NCI-H2171 treated with DMSO at 0.1 percent for 48 hours (cell line): ENCODE measurements around the gene RASL10B.
A peak's percentile ranks its signal among the peaks of the same experiment; 100 is the strongest.
"Not testable (repeated sequence)": the region's sequence is repeated elsewhere in the genome, so short reads cannot be mapped to it uniquely, and the experiment has no call there.

Experiments used
- DNase-seq: peaks from one replicate; lab custom pipeline; 2025; lab: John Stamatoyannopoulos, UW

The RASL10B gene, protein sequence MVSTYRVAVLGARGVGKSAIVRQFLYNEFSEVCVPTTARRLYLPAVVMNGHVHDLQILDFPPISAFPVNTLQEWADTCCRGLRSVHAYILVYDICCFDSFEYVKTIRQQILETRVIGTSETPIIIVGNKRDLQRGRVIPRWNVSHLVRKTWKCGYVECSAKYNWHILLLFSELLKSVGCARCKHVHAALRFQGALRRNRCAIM

DNA sequence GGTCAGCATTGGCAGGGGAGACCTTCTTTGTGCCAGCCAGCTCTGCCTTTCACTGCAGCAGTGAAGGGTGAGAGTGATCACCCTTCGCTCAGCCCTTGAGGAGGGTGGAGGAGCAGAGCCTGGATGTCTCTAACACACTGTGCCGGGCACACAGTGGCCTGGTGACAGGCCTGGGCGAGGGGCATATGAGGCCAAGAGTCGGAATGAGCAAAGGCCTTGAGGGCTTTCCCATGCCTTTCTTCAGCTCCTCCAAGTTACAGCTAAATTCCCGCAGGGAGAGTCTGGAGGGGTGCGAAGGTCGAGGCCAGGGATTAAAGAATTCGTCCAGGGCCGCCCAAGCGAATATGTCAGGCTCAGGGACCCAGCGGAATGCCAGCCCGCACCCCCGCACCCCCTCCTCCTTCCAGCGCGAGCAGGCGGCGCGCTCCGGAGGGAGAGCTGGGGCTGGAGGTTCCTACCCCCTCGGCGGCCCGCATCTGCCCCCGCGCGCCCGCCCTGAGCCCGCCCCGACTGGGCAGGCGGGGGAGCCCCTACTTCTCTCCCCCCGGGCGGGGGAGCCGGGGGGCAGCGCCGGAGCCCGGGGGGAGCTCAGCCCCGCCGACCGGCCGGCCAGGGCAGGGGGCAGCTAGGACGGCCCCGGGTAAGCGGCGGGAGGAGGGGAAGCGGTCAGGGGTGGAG lies at the start of gene RASL10B:
RASL10B (plus strand) TSS at position 401 of the 678 bp plus-strand sequence. CDS start 3,546 bp downstream, outside the sequence.
- DNase-seq: peak; percentile 46

DNA sequence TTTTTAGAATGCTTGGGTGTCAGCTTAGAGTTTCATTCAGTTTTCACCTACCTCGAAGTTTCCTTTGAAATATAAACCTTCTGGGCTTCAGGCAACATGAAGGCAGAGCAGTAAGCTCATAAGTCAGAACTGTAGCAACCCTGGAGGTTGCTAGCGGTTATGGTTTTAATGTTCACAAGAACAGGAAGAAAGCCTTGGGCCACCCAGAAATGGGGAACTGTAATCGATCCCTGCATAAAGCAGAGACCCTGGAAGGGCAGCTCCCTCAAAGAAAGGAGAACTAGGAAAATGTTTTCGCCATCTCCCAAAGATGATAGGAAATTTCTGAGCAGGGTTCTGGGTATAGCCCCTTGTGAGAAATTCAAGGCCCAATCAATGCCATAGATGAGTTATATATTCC lies 47.8 kb upstream of the RASL10B start:
- no peak for DNase-seq

DNA sequence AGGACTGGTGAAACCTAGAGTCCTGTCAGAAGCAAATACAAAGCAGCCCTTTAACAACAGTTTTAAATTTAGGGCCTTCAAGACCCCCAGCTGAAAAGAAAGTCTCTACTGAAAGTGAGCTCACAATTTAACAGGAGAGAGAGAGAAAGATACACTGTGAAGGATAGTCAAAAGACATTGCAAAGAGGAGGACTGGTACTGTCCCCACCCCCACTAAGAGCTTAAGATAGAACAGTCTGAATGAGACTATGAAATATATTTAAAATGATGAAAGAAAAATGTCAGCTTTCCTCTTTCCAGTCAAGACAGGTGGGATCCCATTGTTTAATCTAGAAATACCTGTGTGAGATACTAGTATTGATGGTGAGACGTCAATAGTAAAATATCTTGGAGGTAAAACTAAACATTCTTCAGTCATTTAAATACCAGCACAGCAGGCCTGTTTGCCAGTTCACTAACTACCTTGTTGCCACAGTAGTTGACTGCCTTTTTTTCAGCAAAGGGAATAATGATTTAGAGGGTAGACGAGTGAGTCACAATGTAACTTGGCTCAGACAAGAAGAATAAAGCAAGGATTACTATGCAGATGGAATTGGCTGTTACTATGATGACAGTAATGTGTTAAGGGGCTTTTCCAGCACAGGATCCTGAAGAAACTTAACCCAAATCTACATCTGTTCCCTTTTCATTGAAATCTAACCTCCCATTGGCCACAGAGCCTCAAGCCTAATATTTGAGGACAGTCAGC lies 47.2 kb upstream of the RASL10B start:
- DNase-seq: no peak

DNA sequence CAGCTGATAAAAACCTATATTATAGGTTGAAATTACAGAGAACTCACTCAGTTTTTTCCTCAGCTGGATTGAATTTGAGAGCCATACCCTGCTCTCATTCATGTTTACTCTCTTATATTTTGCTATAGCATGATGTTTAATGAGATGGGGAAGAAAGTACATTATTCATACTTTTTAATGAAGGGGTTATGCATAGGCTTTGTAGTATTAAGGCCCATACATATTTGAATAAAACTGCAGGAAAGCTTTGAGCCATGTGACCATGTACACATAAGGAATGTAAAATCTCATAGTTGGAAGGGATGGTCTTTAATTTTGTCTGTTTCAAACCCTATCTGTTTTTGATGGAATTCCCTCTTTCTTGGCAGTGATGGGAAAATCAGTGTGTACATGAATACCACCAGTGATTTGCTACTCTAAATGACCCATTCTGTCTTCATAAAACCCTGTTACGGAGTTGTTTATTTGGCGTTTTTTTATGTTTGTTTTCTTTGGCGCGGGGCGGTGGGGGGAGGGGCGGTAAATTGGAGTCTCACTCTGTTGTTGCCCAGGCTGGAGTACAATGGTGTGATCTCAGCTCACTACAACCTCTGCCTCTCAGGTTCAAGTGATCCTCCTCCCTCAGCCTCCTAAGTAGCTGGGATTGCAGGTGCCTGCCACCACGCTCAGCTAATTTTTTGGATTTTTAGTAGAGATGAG lies 38.8 kb upstream of the RASL10B start:
- no peak for DNase-seq

DNA sequence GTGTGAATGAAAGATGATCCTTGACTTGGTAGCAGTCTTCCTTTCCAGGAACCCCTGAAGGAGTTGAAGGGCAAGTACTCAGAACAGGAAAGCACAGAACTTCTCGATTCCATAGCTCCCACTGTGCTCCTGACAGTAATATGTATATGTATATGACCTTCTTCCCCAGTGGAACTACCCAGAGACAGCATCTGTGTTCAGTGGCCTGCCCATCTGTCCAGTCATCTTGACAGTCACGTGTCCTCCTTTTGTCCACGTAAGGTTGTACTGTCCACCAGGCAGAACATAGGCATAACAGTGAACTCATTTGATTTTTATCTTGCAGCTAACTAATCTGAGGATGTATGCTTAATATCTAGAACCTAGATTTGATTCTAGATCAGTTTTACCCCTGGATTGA lies 37.8 kb upstream of the RASL10B start:
- no peak for DNase-seq

DNA sequence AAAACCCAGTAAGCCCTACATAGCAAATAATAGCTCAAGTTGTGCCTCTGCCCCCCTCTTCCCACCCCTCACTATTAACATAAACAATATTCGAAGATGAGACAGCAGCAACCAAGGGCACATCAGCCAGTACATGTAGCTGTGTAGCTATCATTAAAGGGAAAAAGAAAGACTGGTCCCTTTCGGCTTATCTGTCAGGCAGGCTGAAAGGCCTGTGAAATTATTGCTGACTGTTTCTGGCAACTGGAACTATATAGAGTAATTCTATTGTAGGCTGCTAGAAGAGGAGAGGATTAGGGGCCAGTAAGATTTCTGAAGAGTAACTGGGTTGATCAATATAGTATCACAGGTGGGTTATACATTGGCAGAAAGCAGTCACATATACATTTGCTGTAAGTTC lies 36.5 kb upstream of the RASL10B start:
- no peak for DNase-seq

DNA sequence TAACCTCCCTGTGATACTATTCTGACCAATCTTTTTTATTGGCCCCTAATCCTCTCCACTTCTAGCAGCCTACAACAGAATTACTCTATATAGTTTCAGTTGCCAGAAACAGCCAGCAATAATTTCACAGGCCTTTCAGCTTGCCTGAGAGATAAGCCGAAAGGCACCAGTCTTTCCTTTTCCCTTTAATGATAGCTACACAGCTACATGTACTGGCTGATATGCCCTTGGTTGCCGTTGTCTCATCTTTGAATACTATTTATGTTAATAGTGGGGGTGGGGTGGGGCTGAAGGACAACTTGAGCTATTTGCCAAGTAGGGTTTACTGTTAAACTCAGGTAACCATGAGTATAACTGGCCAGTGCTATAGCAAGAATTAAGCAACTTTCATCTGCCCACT lies 35.8 kb upstream of the RASL10B start:
- no peak for DNase-seq

DNA sequence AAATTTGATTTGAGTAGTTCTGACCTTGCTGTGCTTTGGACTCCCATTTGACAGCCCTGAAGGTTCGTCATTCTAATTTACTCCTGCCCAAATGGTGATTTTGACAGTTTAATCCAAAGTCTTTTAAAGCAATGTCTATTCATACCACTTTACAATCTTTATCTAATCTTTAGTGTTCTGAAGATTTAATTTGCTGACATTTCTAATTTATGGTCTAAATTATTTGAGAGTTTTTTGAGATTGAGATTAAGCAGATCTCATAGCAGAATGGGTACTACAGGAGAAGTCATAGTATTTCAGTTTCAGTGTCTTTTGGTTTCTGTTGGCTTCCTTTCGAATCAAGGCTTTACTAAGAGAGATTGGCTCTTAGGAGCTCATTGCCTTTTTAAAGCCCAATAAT lies 32.6 kb upstream of the RASL10B start:
- DNase-seq: no peak

DNA sequence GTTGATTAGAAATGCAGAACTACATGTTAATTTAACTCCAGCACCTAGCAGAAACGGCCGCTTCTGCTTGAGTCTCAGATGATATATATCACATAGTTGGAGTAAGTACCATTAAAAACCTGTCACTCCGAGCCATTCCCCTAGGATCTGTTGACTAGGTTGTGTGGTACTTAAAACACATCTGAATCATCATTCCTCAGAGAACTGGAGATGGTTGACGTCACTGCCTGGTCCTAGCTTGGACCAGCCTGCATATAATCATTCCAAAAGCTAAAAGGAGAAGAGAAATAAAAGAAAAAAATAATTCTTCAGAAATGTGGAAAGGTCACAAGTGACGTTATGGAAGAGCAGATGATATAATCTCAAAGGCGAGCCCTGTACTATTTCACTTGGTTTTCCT lies 31.3 kb upstream of the RASL10B start:
- no peak for DNase-seq

DNA sequence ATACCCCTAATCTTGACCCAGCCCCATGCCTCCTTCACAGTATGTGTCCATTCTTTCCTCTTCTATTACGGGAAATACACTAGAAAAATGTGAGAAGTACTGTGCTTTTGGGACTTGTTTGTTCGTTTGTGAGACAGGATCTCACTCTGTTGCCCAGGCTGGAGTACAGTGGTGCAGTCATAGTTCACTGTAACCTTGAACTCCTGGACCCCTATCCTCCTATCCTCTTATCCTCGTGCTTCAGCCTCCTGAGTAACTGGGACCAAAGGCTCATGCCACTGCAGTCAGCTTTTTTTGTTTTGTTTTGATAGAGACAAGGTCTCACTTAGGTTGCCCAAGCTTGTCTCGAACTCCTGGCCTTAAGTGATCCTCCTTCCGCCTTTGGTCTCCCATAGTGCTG lies 29.9 kb upstream of the RASL10B start:
- DNase-seq: no peak

DNA sequence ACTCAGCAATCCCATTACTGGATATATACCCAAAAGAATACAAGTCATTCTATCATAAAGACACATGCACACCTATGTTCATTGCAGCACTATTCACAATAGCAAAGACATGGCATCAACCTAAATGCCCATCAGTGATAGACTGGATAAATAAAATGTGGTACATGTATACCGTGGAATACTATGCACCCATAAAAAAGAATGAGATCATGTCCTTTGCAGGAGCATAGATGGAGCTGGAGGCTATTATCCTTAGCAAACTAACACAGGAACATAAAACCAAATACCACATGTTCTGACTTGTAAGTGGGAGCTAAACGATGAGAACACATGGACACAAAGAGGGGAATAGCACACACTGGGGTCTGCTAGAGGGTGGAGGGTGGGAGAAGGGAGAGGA lies 28.1 kb upstream of the RASL10B start:
- DNase-seq: not testable (repeated sequence)

DNA sequence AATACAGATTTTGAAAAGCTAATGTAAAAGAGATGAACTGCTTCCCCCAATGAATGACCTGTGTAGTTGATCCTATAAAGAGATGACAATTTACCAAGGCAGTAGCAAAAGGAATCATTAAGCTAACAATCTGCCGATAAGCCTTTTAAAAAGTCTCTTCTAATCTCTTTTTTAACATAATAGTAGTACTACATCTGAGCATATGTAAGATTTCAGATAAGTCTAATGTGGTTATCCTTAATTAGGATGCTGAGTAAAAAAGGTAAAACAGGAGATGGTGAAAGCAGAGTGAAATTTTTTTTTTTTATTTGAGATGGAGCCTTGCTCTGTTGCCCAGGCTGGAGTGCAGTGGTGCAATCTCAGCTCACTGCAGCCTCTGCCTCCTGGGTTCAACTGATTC lies 26.2 kb upstream of the RASL10B start:
- DNase-seq: no peak

DNA sequence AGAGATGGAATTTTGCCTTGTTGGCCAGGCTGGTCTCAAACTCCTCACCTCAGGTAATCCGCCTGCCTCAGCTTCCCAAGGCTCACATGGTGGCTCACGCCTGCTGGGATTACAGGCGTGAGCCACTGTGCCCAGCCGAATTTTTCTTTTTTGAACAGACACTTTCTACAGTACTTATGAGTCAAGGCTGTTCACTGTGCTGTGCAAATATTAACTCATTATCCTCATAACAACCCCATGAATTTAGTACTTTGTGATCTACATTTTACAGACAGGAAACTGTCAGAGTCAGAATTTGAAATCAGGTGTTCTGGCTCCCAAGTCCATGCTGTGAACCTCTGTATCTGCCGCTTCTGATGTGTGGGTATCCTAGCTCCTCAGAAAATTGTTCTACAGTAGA lies 25.7 kb upstream of the RASL10B start:
- DNase-seq: no peak

DNA sequence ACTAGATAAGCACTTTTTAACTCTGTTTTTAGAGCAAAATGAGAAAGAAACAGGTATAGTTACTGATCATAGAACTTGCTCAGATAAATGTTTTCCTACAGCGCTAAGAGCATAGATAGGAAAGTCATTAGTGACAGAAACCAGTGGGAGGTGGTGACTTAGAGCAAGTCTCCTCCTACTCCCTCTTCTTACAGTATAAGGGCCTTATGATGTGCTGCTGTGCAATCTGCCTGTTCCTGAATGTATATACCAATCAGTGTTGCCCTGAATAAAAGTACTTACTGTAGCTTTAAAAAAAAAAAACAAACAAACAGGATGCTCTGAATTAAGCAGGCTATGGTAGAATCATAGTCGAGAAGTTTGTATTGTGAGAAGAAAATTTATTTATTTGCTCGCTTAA lies 23.3 kb upstream of the RASL10B start:
- peak; percentile 61 for DNase-seq

DNA sequence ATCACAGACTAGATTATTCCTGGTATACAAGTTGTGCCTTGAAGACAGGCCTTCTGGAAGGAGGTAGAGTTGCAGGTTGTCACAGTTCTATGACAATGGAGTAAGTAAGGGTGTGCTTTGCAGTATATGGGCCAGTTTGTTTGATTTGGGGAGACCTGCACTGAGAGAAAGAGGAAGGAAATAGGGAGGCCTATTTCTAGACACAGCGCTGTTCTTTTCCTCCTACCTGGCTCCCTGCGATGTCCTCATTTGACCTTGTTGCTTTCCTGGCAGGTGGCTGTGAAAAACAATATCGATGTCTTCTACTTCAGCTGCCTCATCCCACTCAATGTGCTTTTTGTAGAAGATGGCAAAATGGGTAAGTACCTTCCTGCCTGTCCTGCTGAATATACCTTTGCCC lies 22.5 kb upstream of the RASL10B start:
- peak; percentile 90 for DNase-seq

DNA sequence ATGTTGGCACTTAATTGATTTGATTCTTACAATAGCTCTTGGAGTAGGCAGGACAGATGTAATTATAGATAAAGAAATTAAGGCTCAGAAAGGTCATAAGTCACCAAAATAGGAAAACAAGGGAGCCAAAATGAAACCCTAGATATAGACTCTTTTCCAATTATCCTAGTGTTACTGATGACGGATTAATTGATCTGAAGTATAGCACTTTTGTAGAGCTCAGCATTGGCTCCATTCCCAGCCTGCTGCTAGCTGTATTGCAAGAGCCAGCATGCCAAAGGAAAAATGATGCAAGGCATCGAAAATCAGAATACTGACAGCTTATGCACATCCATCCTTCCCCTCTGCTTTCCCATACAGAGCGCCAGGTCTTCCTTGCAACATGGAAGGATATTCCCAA lies 21.6 kb upstream of the RASL10B start:
- DNase-seq: peak; percentile 87

DNA sequence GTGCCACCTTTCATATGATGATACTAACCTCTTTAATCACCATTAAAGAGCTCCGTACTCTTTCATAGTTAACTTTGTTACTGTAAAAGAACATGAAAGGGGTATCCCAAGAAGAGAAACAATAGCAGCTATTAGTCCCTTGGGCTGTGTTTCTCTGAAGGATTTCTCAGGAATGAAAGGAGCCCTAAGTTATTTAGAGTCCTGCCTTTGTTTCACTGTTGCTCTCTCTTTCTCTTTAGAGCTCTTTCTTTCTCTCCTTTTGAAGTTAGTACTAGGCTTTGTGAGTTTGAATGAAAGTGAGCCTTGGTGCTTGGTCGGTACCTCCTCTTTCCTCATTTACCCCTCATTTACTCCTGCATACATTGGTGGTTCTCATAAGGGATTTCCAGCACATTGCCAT lies 20.5 kb upstream of the RASL10B start:
- DNase-seq: no peak

DNA sequence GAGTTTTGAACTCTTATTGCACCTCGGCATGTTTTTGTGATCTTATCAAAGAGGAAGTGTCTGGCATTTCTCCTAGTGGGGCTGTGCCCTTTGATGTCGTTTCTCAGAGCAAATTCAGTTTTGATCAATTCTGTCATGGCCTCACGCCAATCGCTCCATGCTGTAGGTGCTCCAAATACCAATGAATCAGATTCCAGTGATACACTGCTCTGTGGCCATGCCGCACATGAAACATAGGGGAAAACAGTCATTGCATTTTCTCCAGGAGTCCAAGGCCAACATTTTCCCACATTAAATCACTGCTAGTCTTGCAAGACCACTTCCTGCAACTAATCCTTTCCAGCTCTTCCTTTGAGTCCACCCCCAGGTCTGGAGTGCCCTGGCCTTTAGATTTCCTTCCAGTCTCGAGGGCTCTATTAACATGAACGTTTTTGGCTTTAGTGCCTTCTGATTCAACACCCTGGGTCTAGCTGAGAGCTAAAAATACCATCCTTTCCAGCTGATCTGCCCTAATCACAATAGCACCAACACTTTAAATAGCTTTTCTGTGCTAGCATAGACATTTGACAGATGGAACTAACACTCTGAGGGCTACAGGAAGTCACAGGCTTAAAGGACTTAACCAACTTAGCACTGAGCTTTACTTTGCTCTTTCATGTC lies 18.2 kb upstream of the RASL10B start:
- DNase-seq: no peak

DNA sequence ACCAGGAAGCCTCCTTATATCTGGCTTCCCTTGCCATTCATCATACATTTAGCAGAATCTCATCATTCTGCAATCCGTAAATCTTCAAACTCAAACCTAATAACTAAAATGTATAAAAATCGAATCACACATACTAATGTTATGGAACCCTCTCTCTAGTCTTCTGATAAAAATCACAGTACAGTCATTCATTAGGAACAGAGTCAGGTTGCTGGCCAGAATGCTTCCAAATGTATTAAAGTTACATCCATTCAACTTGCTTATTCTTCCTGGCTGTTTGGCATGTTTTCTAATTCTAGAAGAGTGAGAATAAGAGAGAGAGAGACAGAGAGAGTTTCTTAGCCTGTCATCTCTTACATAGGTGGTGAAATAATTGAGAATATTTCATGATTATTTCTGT lies 16.5 kb upstream of the RASL10B start:
- DNase-seq: no peak

DNA sequence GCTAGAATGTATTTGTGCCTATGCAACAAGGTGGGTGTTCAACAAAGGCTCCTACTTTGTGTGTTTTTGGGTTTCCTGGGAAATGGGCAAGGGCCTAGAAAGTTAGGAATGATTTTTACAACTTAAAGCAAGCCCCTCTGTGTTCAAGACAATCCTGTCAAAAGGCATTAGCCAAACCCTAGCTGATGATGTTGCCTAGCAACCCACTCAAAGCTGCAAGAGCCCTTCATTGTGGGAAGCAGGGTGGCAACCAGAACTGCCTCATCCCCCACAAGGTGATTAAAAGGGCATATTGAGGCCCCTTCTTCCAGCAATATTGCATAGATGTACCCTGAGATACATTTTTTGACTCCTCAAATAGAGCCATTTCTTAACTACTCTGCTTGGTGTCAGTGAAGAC lies 16.0 kb upstream of the RASL10B start:
- no peak for DNase-seq

DNA sequence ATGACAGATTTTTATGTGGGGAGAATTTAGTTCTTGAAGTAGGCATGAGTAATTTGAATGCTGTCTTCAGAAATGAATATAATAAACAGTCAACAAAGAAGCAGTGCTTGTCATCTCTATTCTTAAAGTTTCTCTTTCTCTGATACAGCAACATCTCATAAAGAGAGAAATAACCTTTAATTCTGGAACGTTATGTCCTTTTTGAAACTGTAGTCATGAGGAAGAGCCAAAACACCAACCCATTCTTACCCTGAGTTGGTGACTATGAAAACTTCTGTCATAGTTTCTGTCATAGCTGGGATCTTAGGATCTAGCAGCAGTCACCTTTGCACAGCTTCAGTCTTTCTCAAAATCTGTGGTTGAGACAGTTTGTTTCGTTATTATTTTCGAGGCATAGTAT lies 15.3 kb upstream of the RASL10B start:
- no peak for DNase-seq

DNA sequence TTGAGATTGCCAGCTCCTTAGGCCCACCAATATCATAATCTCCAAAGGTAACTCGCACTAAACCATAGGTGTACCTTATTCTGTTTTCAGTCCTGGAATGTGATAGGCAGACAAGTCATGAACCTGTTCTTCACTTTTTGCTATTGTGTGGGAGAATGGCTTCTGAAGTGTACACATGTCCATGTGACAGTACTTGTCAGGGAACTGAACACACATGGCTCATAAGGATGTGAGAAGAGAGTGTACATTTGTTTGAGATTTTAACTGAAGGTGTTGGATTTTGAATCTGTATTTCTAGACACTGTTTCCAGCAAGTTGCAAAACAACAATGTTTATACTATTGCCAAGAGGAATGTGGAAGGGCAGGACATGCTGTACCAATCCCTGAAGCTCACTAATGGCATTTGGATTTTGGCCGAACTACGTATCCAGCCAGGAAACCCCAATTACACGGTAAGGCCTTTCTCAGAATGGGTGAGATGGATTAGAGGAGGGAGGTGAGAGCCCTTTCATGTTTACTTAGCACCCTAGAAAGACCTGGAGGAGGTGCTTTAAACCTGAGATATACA lies 14.5 kb upstream of the RASL10B start:
- no peak for DNase-seq
